Measurements from ENCODE around the gene PLCL1. TPM values are rescaled to one million over a fixed set of nuclear protein-coding genes. Genes with fewer than 3 reads are reported as not detected.
"Not testable (repeated sequence)": the region's sequence is repeated elsewhere in the genome, so short reads cannot be mapped to it uniquely, and the experiment has no call there.

Gene PLCL1
- total RNA-seq, 2 donors from 2014 or later = 2.0 to 2.9 TPM

- Histone ChIP-seq H3K27ac (no peak overlapping the region), H3K4me3 (no peak overlapping the region), H3K36me3 (replicated peaks in 1 of 2; ENCODE audit: insufficient read depth in 1 of 2, low read depth in 2 of 2) (no peaks in the 10 kb centered on the region), H3K4me1 (no peaks in the 10 kb centered on the region), H3K9me3 (peaks cover 0 to 4% (median 0%) of the 10 kb centered on the region in 3 donors), H3K27me3 (no peaks in the 10 kb centered on the region)
- no peak for DNase-seq
- ATAC-seq = no peak
- TF ChIP-seq CTCF (IDR thresholded peaks at IDR 0.05) (no peak), POLR2A (IDR thresholded peaks at IDR 0.05) (no peak)
- intact Hi-C loops (cut with DNase I) = no loop called here
Observed at GRCh38 chr2:198178766-198179165, 374.4 kb downstream of the PLCL1 start.

- no peak for DNase-seq
Observed at GRCh38 chr2:198186257-198186656, 381.9 kb downstream of the PLCL1 start.

GRCh38 chr2:198187841-198188240, 383.4 kb downstream of the PLCL1 start:
- intact Hi-C loops (cut with DNase I) = no loop called here
- Histone ChIP-seq H3K9me3 (no peaks in the 10 kb centered on the region), H3K27ac (no peak overlapping the region), H3K36me3 (replicated peaks in 1 of 2; ENCODE audit: insufficient read depth in 1 of 2, low read depth in 2 of 2) (no peaks in the 10 kb centered on the region), H3K4me3 (no peak overlapping the region), H3K27me3 (no peaks in the 10 kb centered on the region), H3K4me1 (no peaks in the 10 kb centered on the region)
- ATAC-seq (no peak), DNase-seq (no peak)
- TF ChIP-seq POLR2A (IDR thresholded peaks at IDR 0.05) = no peak
- TF ChIP-seq CTCF (IDR thresholded peaks at IDR 0.05) = no peak
- WGBS, 2 donors = 58 to 80% methylated on average over 1 of the region's 1 CpG

More at GRCh38 chr2:198186257-198186656, 381.9 kb downstream of the PLCL1 start:
- Histone ChIP-seq H3K27me3 (no peaks in the 10 kb centered on the region), H3K27ac (no peak overlapping the region), H3K4me3 (no peak overlapping the region), H3K9me3 (no peaks in the 10 kb centered on the region), H3K4me1 (no peaks in the 10 kb centered on the region), H3K36me3 (replicated peaks in 1 of 2; ENCODE audit: insufficient read depth in 1 of 2, low read depth in 2 of 2) (no peaks in the 10 kb centered on the region)
- TF ChIP-seq CTCF (IDR thresholded peaks at IDR 0.05) (no peak), POLR2A (IDR thresholded peaks at IDR 0.05) (no peak)
- intact Hi-C loops (cut with DNase I) = no loop called here
- ATAC-seq = no peak
- WGBS, 2 donors = 82 to 94% methylated on average over 1 of the region's 1 CpG

GRCh38 chr2:198188982-198189381, 384.6 kb downstream of the PLCL1 start:
- Histone ChIP-seq H3K27ac (no peak overlapping the region), H3K9me3 (no peaks in the 10 kb centered on the region), H3K4me1 (no peaks in the 10 kb centered on the region), H3K4me3 (no peak overlapping the region), H3K36me3 (replicated peaks in 1 of 2; ENCODE audit: insufficient read depth in 1 of 2, low read depth in 2 of 2) (no peaks in the 10 kb centered on the region), H3K27me3 (no peaks in the 10 kb centered on the region)
- TF ChIP-seq POLR2A (IDR thresholded peaks at IDR 0.05) = no peak
- no peak for TF ChIP-seq CTCF (IDR thresholded peaks at IDR 0.05)
- no peak for ATAC-seq
- intact Hi-C loops (cut with DNase I) = no loop called here
- no peak for DNase-seq
- WGBS, 2 donors = 75 to 80% methylated on average over 13 of the region's 13 CpGs

GRCh38 chr2:198191651-198192050, 387.3 kb downstream of the PLCL1 start:
- no peak for DNase-seq
- no peak overlapping the region for H3K27ac ChIP-seq
- H3K27me3 ChIP-seq = no peaks in the 10 kb centered on the region
- WGBS, 2 donors = 3 to 23% methylated on average over 1 of the region's 1 CpG
- H3K4me1 ChIP-seq = no peaks in the 10 kb centered on the region
- no peak for ATAC-seq
- H3K4me3 ChIP-seq = no peak overlapping the region
- TF ChIP-seq POLR2A (IDR thresholded peaks at IDR 0.05) = no peak
- no peak for TF ChIP-seq CTCF (IDR thresholded peaks at IDR 0.05)
- H3K9me3 ChIP-seq = no peaks in the 10 kb centered on the region
- no peaks in the 10 kb centered on the region for H3K36me3 ChIP-seq (replicated peaks in 1 of 2; ENCODE audit: insufficient read depth in 1 of 2, low read depth in 2 of 2)
- intact Hi-C loops (cut with DNase I) = no loop called here

- ATAC-seq; intact Hi-C loops (cut with DNase I); H3K9me3 ChIP-seq; H3K36me3 ChIP-seq (replicated peaks in 1 of 2; ENCODE audit: insufficient read depth in 1 of 2, low read depth in 2 of 2); H3K27ac ChIP-seq; H3K4me3 ChIP-seq; H3K27me3 ChIP-seq; H3K4me1 ChIP-seq; DNase-seq: not testable (repeated sequence)
- 58 to 62% methylated on average over 4 to 7 of the region's 7 CpGs for WGBS, 2 donors
Observed at GRCh38 chr2:198196556-198196955, 392.2 kb downstream of the PLCL1 start.
